MG63 (cell line): Measurements from ENCODE around the gene ELAVL4. TPM values are rescaled to one million over a fixed set of nuclear protein-coding genes. Genes with fewer than 3 reads are reported as not detected.
"Not testable (repeated sequence)": the region's sequence is repeated elsewhere in the genome, so short reads cannot be mapped to it uniquely, and the experiment has no call there.

Experiments
- DNase-seq: peaks from one replicate; pipeline ENCODE4 v3.0.0-alpha.2; 2020
- H3K27me3 ChIP-seq: fragments of 250-450 bp; sonication (Bioruptor Pico); 2 replicates; pipeline ENCODE4 v1.5.1; 2020; ENCODE audit warnings: mild to moderate bottlenecking, moderate library complexity
- H3K36me3 ChIP-seq: fragments of 250-450 bp; sonication (Bioruptor Pico); 2 replicates; pipeline ENCODE4 v1.5.1; 2020; ENCODE audit warnings: mild to moderate bottlenecking, moderate library complexity
- H3K4me3 ChIP-seq: fragments of 250-450 bp; sonication (Bioruptor Pico); 2 replicates; pipeline ENCODE4 v1.5.1; 2020; ENCODE audit warnings: mild to moderate bottlenecking, moderate library complexity
- H3K9me3 ChIP-seq: fragments of 250-450 bp; sonication (Bioruptor Pico); 2 replicates; pipeline ENCODE4 v1.5.1; 2020; ENCODE audit warnings: mild to moderate bottlenecking, moderate library complexity
- total RNA-seq: library from RNA; depleted of rRNA; stranded (reverse); fragments of >200 nt; shearing (Covaris generic); gene quantifications from 2 replicates; pipeline ENCODE4 v1.2.3, GENCODE V29; 2014; ENCODE audit warnings: low replicate concordance

Gene ELAVL4
- total RNA-seq, 1 experiment from 2014 or later, result not detected

GRCh38 chr1:50156241-50157010 is 47.7 kb downstream of the ELAVL4 start:
- DNase-seq, result no peak
- H3K36me3 ChIP-seq, result no peaks in the 10 kb centered on the region
- H3K9me3 ChIP-seq, result no peaks in the 10 kb centered on the region
- H3K27me3 ChIP-seq, result no peaks in the 10 kb centered on the region
- no peak overlapping the region for H3K4me3 ChIP-seq

GRCh38 chr1:50157306-50157941 is 48.7 kb downstream of the ELAVL4 start:
- no peaks in the 10 kb centered on the region for H3K36me3 ChIP-seq
- H3K9me3 ChIP-seq, result no peaks in the 10 kb centered on the region
- DNase-seq, result no peak
- no peak overlapping the region for H3K4me3 ChIP-seq
- H3K27me3 ChIP-seq, result no peaks in the 10 kb centered on the region

GRCh38 chr1:50158421-50158820 is 49.7 kb downstream of the ELAVL4 start:
- no peak overlapping the region for H3K4me3 ChIP-seq
- no peak for DNase-seq
- no peaks in the 10 kb centered on the region for H3K9me3 ChIP-seq
- no peaks in the 10 kb centered on the region for H3K36me3 ChIP-seq
- H3K27me3 ChIP-seq, result no peaks in the 10 kb centered on the region

GRCh38 chr1:50163680-50164079 is 55.0 kb downstream of the ELAVL4 start:
- no peaks in the 10 kb centered on the region for H3K9me3 ChIP-seq
- H3K4me3 ChIP-seq, result no peak overlapping the region
- no peaks in the 10 kb centered on the region for H3K36me3 ChIP-seq
- DNase-seq, result no peak
- H3K27me3 ChIP-seq, result no peaks in the 10 kb centered on the region

- H3K27me3 ChIP-seq, H3K36me3 ChIP-seq, H3K9me3 ChIP-seq, H3K4me3 ChIP-seq, DNase-seq: not testable (repeated sequence)
Measured at GRCh38 chr1:50166351-50166750, 57.6 kb downstream of the ELAVL4 start.

- no peak overlapping the region for H3K4me3 ChIP-seq
- no peaks in the 10 kb centered on the region for H3K27me3 ChIP-seq
- no peaks in the 10 kb centered on the region for H3K36me3 ChIP-seq
- H3K9me3 ChIP-seq, result no peaks in the 10 kb centered on the region
- no peak for DNase-seq
Measured at GRCh38 chr1:50172299-50172698, 63.6 kb downstream of the ELAVL4 start.

- no peaks in the 10 kb centered on the region for H3K36me3 ChIP-seq
- H3K9me3 ChIP-seq, result no peaks in the 10 kb centered on the region
- DNase-seq, result no peak
- H3K4me3 ChIP-seq, result no peak overlapping the region
- H3K27me3 ChIP-seq, result no peaks in the 10 kb centered on the region
Measured at GRCh38 chr1:50174101-50174500, 65.4 kb downstream of the ELAVL4 start.

- Histone ChIP-seq H3K27me3 (no peaks in the 10 kb centered on the region), H3K4me3 (no peak overlapping the region), H3K9me3 (no peaks in the 10 kb centered on the region), H3K36me3 (no peaks in the 10 kb centered on the region)
- no peak for DNase-seq
Measured at GRCh38 chr1:50175719-50176639, 67.3 kb downstream of the ELAVL4 start.

GRCh38 chr1:50177994-50178393 is 69.3 kb downstream of the ELAVL4 start:
- H3K4me3 ChIP-seq, result no peak overlapping the region
- H3K27me3 ChIP-seq, result no peaks in the 10 kb centered on the region
- no peaks in the 10 kb centered on the region for H3K36me3 ChIP-seq
- H3K9me3 ChIP-seq, result no peaks in the 10 kb centered on the region
- no peak for DNase-seq

- H3K27me3 ChIP-seq, result no peaks in the 10 kb centered on the region
- no peak overlapping the region for H3K4me3 ChIP-seq
- no peaks in the 10 kb centered on the region for H3K36me3 ChIP-seq
- no peaks in the 10 kb centered on the region for H3K9me3 ChIP-seq
- no peak for DNase-seq
Measured at GRCh38 chr1:50179639-50180038, 70.9 kb downstream of the ELAVL4 start.

GRCh38 chr1:50180367-50180766 is 71.6 kb downstream of the ELAVL4 start:
- H3K27me3 ChIP-seq, result no peaks in the 10 kb centered on the region
- no peaks in the 10 kb centered on the region for H3K36me3 ChIP-seq
- no peak overlapping the region for H3K4me3 ChIP-seq
- DNase-seq, result no peak
- no peaks in the 10 kb centered on the region for H3K9me3 ChIP-seq

- Histone ChIP-seq H3K27me3 (no peaks in the 10 kb centered on the region), H3K36me3 (no peaks in the 10 kb centered on the region), H3K4me3 (no peak overlapping the region), H3K9me3 (no peaks in the 10 kb centered on the region)
- DNase-seq, result peak; percentile 42
Measured at GRCh38 chr1:50181027-50181663, 72.4 kb downstream of the ELAVL4 start.

- no peak for DNase-seq
- no peaks in the 10 kb centered on the region for H3K27me3 ChIP-seq
- H3K36me3 ChIP-seq, result no peaks in the 10 kb centered on the region
- no peak overlapping the region for H3K4me3 ChIP-seq
- no peaks in the 10 kb centered on the region for H3K9me3 ChIP-seq
Measured at GRCh38 chr1:50183378-50184133, 74.8 kb downstream of the ELAVL4 start.

GRCh38 chr1:50189369-50189768 is 80.6 kb downstream of the ELAVL4 start:
- H3K36me3 ChIP-seq, result no peaks in the 10 kb centered on the region
- no peak for DNase-seq

GRCh38 chr1:50193002-50193401 is 84.3 kb downstream of the ELAVL4 start:
- no peak for DNase-seq
- Histone ChIP-seq H3K9me3 (no peaks in the 10 kb centered on the region), H3K4me3 (no peak overlapping the region), H3K27me3 (no peaks in the 10 kb centered on the region), H3K36me3 (no peaks in the 10 kb centered on the region)

More at GRCh38 chr1:50189369-50189768, 80.6 kb downstream of the ELAVL4 start:
- H3K9me3 ChIP-seq, result no peaks in the 10 kb centered on the region
- H3K4me3 ChIP-seq, result no peak overlapping the region
- H3K27me3 ChIP-seq, result no peaks in the 10 kb centered on the region

- no peak for DNase-seq
- Histone ChIP-seq H3K27me3 (no peaks in the 10 kb centered on the region), H3K4me3 (no peak overlapping the region), H3K36me3 (no peaks in the 10 kb centered on the region), H3K9me3 (no peaks in the 10 kb centered on the region)
Measured at GRCh38 chr1:50195205-50195604, 86.5 kb downstream of the ELAVL4 start.
